ENCODE data around the gene PRPSAP1. TPM values are rescaled to one million over a fixed set of nuclear protein-coding genes. Genes with fewer than 3 reads are reported as not detected.
A peak's percentile ranks its signal among the peaks of the same experiment; 100 is the strongest.

The PRPSAP1 gene
- total RNA-seq, 2 experiments from 2014 or later: 53.3 to 111 TPM

GRCh38 chr17:76273445-76274111 lies 80.1 kb downstream of the PRPSAP1 start:
- no TSS peak for BruUV-seq (replicated peaks)
- Histone ChIP-seq H2AFZ (ENCODE audit: low read length) (no peak overlapping the region), H3K9me2 (ENCODE audit: insufficient read depth, low read length) (no peaks in the 10 kb centered on the region), H3K4me1 (ENCODE audit: insufficient read depth, low read length, poor library complexity, severe bottlenecking) (peaks cover 67% of the 10 kb centered on the region), H3K4me2 (ENCODE audit: low read length) (peak overlapping the region; percentile 77), H4K20me1 (ENCODE audit: insufficient read depth, low read length) (no peaks in the 10 kb centered on the region), H3K4me3 (ENCODE audit: low read depth, low read length, poor library complexity, severe bottlenecking) (no peak overlapping the region), H3K27ac (ENCODE audit: low read depth, low read length, poor library complexity, severe bottlenecking) (no peak overlapping the region), H3K9me3 (ENCODE audit: low read length) (no peaks in the 10 kb centered on the region), H3K36me3 (ENCODE audit: insufficient read depth, low read length) (peaks cover 11% of the 10 kb centered on the region; the same call in 1 of the 2 replicates), H3K79me2 (ENCODE audit: insufficient read depth, low read depth, low read length) (peaks cover 14% of the 10 kb centered on the region; the same call in 1 of the 2 replicates)
- intact Hi-C loops (cut with micrococcal nuclease; ENCODE audit: unreplicated experiment): loop anchor here (1.0 to 2.0 kb wide), 2 partner anchors 25 to 129 kb away; no protein-coding TSS in a partner anchor
- ChIA-PET POLR2A (interaction anchor here (0.7 to 7.6 kb wide), 5 partner anchors 9 to 146 kb away, joined by 3 to 72 read pairs (median 7); partner anchors contain the start of gene UBALD2), CTCF (ENCODE audit: unreplicated experiment) (interaction anchor here (1.0 to 1.7 kb wide), 2 partner anchors 12 to 94 kb away, joined by 3 to 4 read pairs; no protein-coding TSS in a partner anchor)
- TF ChIP-seq CTCF (conservative IDR thresholded peaks at IDR 0.05; ENCODE audit: low read length): no peak
- TF ChIP-seq EZH2phosphoT487 (IDR thresholded peaks at IDR 0.05; ENCODE audit: borderline replicate concordance, low read depth, low read length): no peak
- DNase-seq (ENCODE audit: low spot score): no peak

GRCh38 chr17:76272541-76273444 lies 80.9 kb downstream of the PRPSAP1 start:
- TF ChIP-seq EZH2phosphoT487 (IDR thresholded peaks at IDR 0.05; ENCODE audit: borderline replicate concordance, low read depth, low read length) (no peak), CTCF (conservative IDR thresholded peaks at IDR 0.05; ENCODE audit: low read length) (no peak)
- H3K9me2 ChIP-seq (ENCODE audit: insufficient read depth, low read length): no peaks in the 10 kb centered on the region
- no peak overlapping the region for H2AFZ ChIP-seq (ENCODE audit: low read length)
- H3K4me1 ChIP-seq (ENCODE audit: insufficient read depth, low read length, poor library complexity, severe bottlenecking): peaks cover 75% of the 10 kb centered on the region
- peaks cover 14% of the 10 kb centered on the region; the same call in 1 of the 2 replicates for H3K36me3 ChIP-seq (ENCODE audit: insufficient read depth, low read length)
- peak overlapping the region; percentile 77 for H3K4me2 ChIP-seq (ENCODE audit: low read length)
- BruUV-seq (replicated peaks): no TSS peak
- H4K20me1 ChIP-seq (ENCODE audit: insufficient read depth, low read length): no peaks in the 10 kb centered on the region
- peaks cover 21% of the 10 kb centered on the region; the same call in 1 of the 2 replicates for H3K79me2 ChIP-seq (ENCODE audit: insufficient read depth, low read depth, low read length)
- peak; percentile 60 for DNase-seq (ENCODE audit: low spot score)
- POLR2A ChIA-PET: interaction anchor here (0.5 to 7.6 kb wide), 7 partner anchors 11 to 927 kb away, joined by 3 to 72 read pairs (median 3); partner anchors contain the start of gene UBALD2
- CTCF ChIA-PET (ENCODE audit: unreplicated experiment): interaction anchor here (0.5 to 1.8 kb wide), 3 partner anchors 7 to 151 kb away, joined by 3 to 7 read pairs (median 4); no protein-coding TSS in a partner anchor
- H3K27ac ChIP-seq (ENCODE audit: low read depth, low read length, poor library complexity, severe bottlenecking): peak overlapping the region; percentile 85
- H3K4me3 ChIP-seq (ENCODE audit: low read depth, low read length, poor library complexity, severe bottlenecking): peak overlapping the region; percentile 61
- H3K9me3 ChIP-seq (ENCODE audit: low read length): no peaks in the 10 kb centered on the region
- intact Hi-C loops (cut with micrococcal nuclease; ENCODE audit: unreplicated experiment): loop anchor here (1.0 to 2.0 kb wide), 2 partner anchors 24 to 128 kb away; no protein-coding TSS in a partner anchor
